ENCODE data around the gene MRPS9.

DNA sequence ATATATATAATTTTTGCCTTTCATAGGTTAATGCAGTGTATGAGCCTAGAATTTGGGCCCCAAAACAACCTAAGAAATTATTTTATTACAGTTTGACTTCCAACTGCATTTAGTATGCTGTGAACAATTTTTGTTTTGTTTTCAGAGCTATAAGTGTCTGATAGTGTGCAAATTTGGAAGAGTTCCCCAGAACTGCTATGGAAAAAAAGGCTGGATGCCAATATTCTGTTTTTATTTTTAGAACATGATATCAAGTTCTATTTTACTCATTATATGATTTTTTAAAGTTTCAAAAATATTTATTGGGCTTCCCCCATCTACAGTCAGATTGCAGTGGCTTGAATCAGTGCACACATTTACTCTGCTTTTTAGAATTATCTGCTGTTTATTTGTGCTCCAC, 42.6 kb downstream of the MRPS9 start:
- TF ChIP-seq, protein P1, sequence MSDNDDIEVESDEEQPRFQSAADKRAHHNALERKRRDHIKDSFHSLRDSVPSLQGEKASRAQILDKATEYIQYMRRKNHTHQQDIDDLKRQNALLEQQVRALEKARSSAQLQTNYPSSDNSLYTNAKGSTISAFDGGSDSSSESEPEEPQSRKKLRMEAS (IDR thresholded peaks at IDR 0.05; ENCODE audit: insufficient read depth, insufficient read length), result no peak
- no peak for TF ChIP-seq POLR2AphosphoS5 (IDR thresholded peaks at IDR 0.05; ENCODE audit: insufficient read depth, low read depth, low read length)
- TF ChIP-seq, protein P2, sequence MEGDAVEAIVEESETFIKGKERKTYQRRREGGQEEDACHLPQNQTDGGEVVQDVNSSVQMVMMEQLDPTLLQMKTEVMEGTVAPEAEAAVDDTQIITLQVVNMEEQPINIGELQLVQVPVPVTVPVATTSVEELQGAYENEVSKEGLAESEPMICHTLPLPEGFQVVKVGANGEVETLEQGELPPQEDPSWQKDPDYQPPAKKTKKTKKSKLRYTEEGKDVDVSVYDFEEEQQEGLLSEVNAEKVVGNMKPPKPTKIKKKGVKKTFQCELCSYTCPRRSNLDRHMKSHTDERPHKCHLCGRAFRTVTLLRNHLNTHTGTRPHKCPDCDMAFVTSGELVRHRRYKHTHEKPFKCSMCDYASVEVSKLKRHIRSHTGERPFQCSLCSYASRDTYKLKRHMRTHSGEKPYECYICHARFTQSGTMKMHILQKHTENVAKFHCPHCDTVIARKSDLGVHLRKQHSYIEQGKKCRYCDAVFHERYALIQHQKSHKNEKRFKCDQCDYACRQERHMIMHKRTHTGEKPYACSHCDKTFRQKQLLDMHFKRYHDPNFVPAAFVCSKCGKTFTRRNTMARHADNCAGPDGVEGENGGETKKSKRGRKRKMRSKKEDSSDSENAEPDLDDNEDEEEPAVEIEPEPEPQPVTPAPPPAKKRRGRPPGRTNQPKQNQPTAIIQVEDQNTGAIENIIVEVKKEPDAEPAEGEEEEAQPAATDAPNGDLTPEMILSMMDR (IDR thresholded peaks at IDR 0.05; ENCODE audit: extremely low read depth in 1 of 2, insufficient read depth in 1 of 2, low read depth in 1 of 2, low read length in 2 of 2), result no peak

Measured in endothelial cell of umbilical vein (primary cell).